ENCODE data around the gene AVEN.

Gene AVEN

DNA sequence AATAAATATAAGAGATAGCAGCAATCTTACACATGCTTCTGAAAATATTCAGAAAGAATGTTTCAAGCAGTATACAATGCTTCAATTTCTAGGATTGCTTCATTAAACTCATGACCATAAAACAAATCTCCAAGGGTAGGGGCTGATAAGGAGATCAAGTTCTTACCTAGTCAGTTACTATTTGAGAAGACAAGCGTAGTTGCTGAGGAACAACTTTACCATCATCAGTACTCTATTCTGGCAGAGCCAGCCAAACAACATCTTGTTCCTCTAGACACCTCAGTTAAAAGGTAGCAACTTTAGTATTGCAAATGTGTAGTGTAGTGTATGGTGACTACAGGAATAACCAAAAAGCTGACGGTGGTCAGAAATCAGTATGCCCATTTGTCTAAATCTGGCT is 156.1 kb downstream of the AVEN start:
- in situ Hi-C loops (cut with HindIII; ENCODE audit: low pct_ligation_motif_present, low sequenced_read_pairs), result no loop called here
- H3K36me3 ChIP-seq (replicated peaks), result no peaks in the 10 kb centered on the region
- TF ChIP-seq, protein P1, sequence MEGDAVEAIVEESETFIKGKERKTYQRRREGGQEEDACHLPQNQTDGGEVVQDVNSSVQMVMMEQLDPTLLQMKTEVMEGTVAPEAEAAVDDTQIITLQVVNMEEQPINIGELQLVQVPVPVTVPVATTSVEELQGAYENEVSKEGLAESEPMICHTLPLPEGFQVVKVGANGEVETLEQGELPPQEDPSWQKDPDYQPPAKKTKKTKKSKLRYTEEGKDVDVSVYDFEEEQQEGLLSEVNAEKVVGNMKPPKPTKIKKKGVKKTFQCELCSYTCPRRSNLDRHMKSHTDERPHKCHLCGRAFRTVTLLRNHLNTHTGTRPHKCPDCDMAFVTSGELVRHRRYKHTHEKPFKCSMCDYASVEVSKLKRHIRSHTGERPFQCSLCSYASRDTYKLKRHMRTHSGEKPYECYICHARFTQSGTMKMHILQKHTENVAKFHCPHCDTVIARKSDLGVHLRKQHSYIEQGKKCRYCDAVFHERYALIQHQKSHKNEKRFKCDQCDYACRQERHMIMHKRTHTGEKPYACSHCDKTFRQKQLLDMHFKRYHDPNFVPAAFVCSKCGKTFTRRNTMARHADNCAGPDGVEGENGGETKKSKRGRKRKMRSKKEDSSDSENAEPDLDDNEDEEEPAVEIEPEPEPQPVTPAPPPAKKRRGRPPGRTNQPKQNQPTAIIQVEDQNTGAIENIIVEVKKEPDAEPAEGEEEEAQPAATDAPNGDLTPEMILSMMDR (IDR thresholded peaks at IDR 0.05; ENCODE audit: low read depth, low read length, missing control alignments), result no peak

DNA sequence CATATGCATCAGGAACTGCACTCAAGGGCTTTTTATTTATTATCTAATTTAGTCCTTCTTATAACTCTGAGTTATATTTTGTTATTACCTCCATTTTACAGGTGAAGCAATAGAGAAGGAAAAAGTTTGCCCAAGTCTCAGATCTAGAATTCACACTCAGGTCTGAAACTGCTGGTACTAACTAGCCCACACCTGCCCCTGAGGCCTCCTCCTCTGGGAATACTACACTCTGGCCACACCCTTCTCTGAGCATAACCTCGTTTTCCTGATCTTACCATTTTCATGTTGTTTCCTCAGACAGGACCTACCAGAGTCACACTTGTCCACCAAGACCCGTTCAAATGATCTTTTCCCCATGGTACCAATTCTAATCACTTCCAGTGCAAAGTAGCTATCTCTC is 164.8 kb downstream of the AVEN start:
- in situ Hi-C loops (cut with HindIII; ENCODE audit: low pct_ligation_motif_present, low sequenced_read_pairs), result no loop called here
- no peak for DNase-seq
- no peaks in the 10 kb centered on the region for H3K27me3 ChIP-seq (replicated peaks)
- no peak overlapping the region for H3K27ac ChIP-seq
- H3K4me3 ChIP-seq (ENCODE audit: low read depth, low read length), result no peak overlapping the region
- TF ChIP-seq, protein P1 (IDR thresholded peaks at IDR 0.05; ENCODE audit: low read depth, low read length, missing control alignments), result no peak
- no peaks in the 10 kb centered on the region for H3K36me3 ChIP-seq (replicated peaks)

More for the DNA sequence above, 156.1 kb downstream of the AVEN start:
- no peaks in the 10 kb centered on the region for H3K27me3 ChIP-seq (replicated peaks)
- no peak for DNase-seq
- H3K4me3 ChIP-seq (ENCODE audit: low read depth, low read length), result no peak overlapping the region
- no peak overlapping the region for H3K27ac ChIP-seq

DNA sequence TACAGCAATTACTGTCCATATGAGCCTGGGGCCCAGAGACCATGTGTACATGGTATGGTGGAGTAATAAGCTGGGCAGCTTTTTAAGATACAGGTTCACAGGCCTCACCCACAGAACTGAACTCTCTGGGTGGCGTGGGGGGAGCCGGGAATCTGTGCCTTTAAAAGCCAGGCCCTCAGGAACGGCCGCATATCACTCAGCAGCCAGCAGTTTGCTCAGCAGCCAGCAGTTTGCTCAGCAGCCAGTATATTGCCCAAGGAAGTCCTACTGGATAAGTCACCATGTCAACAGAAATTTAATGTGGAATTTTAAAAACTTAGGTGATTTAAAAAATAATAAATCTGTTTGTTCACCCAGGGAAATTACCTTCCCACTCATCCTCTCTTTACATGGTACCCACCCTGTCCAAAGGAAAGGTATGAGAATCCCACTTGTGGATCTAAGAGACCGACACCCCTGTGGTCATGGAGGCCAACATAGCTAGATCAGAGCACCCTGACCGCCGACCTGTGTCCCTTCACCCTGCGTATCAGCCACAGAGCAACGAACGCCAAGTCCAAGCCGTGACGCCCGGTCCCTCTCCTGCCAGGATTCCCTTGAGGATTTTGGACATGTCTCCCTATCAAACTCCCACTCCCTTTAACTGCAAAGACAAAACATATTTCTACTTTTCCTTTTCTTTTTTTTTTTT is 166.4 kb downstream of the AVEN start:
- H3K36me3 ChIP-seq (replicated peaks), result no peaks in the 10 kb centered on the region
- DNase-seq, result no peak
- in situ Hi-C loops (cut with HindIII; ENCODE audit: low pct_ligation_motif_present, low sequenced_read_pairs), result no loop called here
- no peaks in the 10 kb centered on the region for H3K27me3 ChIP-seq (replicated peaks)
- TF ChIP-seq, protein P1 (IDR thresholded peaks at IDR 0.05; ENCODE audit: low read depth, low read length, missing control alignments), result no peak
- H3K4me3 ChIP-seq (ENCODE audit: low read depth, low read length), result no peak overlapping the region
- no peak overlapping the region for H3K27ac ChIP-seq

DNA sequence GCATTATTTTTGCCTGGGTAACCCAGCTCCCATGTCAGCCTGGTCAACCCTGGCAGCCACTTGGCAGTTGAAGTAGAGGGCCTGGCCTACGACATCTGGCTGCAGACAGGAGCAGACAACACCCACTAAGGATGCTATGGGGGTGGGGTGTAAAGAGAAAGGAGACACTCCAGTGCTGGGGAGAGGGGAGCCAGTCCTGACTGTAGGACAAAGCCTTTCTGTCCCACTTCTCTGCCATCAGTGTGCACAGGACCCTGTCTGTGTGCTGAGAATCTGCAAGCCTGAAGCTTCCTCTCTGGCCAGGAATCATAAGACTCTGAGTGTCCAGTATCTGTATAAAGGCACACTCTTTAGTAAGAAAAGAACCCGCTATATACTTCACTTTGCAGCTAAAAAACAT is 167.0 kb downstream of the AVEN start:
- Histone ChIP-seq H3K36me3 (replicated peaks) (no peaks in the 10 kb centered on the region), H3K4me3 (ENCODE audit: low read depth, low read length) (no peak overlapping the region), H3K27me3 (replicated peaks) (no peaks in the 10 kb centered on the region), H3K27ac (no peak overlapping the region)
- in situ Hi-C loops (cut with HindIII; ENCODE audit: low pct_ligation_motif_present, low sequenced_read_pairs), result no loop called here
- no peak for DNase-seq
- TF ChIP-seq, protein P1 (IDR thresholded peaks at IDR 0.05; ENCODE audit: low read depth, low read length, missing control alignments), result no peak

DNA sequence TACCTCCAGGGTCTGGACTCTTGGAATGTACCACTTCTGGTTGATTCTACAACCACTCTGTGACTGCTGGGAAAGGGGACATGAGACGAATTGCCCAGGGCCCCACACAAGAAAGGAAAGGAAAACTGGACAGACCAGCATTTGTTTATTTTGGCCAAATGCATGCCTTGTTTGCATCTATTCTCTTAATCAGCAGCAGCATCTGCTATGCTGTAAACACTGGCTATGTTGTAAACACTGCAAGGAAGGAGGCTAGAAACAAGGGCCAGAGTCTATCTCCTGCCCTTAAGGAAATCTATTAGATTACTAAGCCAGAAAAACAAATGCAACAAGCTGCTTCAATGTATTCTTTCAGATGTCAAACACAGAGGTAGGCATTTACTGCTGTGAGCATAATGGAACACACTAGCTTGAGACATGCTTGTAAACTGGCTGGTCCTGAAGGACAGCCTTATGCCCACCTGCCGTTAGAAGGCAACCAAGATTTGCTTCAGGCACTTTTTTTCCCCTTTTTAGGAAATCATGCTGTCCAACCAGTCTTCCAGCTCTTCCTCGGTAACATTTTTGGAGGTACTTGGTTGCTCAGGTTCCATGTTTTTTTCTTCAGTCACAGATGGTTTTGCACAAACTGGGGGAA is 172.8 kb downstream of the AVEN start:
- in situ Hi-C loops (cut with HindIII; ENCODE audit: low pct_ligation_motif_present, low sequenced_read_pairs), result no loop called here

More for the DNA sequence above, 172.8 kb downstream of the AVEN start:
- Histone ChIP-seq H3K27ac (no peak overlapping the region), H3K36me3 (replicated peaks) (no peaks in the 10 kb centered on the region), H3K27me3 (replicated peaks) (no peaks in the 10 kb centered on the region), H3K4me3 (ENCODE audit: low read depth, low read length) (no peak overlapping the region)
- DNase-seq, result no peak
- TF ChIP-seq, protein P1 (IDR thresholded peaks at IDR 0.05; ENCODE audit: low read depth, low read length, missing control alignments), result no peak
